GM21528 (cell line): ENCODE measurements around the gene PTPRN2.

Source experiments
- ATAC-seq: cut with Tn5 transposase; IDR thresholded peaks from one replicate; pipeline ENCODE4 v1.9.1; 2021; ENCODE audit warnings: mild to moderate bottlenecking, moderate library complexity; ENCODE audit not compliant: unreplicated experiment, low FRiP score

PTPRN2 gene

DNA sequence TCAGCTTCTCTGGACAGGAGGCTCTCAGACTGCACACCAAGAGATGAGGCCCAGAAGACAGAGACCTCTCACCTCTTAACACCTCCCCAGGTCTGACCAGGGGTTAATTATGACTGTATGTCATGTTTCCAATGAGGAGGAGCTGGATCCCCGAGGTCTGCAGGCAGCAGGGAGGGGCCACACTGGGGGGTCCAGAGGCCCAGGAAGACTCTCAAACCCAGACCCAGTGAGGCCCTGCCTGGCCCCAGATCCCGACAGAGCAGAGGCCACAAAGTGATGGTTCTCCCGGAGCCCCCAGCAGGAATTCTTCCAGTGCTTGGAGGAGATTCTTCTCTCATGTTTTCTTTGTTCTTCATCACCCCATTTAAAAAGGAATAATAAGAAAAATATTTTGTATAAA is 28.8 kb downstream of the PTPRN2 start:
- ATAC-seq: no peak

DNA sequence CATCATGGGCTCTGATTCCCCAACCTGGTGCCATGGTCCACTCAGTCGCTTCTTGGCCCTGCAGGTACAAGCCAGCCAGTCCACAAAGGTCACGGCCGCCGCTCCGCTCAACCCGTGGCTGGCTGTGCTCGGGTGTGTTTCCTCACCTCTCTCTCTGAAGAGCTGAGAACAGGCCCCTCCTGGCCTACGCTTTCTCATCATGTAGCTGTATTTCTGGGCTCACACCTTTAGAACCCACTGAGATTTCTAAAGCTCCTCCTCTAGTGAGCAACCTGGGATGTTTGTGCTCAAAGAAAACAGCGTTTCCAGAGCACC is 30.2 kb downstream of the PTPRN2 start:
- no peak for ATAC-seq

DNA sequence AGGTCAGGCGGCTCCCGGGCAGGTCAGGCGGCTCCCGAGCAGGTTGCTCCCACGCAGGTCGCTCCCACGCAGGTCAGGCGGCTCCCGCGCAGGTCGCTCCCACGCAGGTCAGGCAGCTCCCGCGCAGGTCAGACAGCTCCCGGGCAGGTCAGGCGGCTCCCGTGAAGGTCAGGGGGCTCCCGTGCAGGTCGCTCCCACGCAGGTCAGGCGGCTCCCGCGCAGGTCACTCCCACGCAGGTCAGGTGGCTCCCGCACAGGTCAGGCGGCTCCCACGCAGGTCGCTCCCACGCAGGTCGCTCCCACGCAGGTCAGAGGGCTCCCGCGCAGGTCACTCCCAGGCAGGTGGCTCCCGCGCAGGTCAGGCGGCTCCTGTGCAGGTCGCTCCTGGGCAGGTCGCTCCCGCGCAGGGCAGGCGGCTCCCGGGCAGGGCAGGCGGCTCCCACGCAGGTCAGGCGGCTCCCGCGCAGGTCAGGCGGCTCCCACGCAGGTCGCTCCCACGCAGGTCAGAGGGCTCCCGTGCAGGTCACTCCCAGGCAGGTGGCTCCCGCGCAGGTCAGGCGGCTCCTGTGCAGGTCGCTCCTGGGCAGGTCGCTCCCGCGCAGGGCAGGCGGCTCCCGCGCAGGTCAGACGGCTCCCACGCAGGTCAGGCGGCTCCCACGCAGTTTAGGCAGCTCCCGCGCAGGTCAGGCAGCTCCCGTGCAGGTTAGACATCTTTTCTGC is 30.7 kb downstream of the PTPRN2 start:
- ATAC-seq: no peak

- no peak for ATAC-seq
These were observed 32.5 kb downstream of the PTPRN2 start for GRCh38 chr7:158555034-158555520.

DNA sequence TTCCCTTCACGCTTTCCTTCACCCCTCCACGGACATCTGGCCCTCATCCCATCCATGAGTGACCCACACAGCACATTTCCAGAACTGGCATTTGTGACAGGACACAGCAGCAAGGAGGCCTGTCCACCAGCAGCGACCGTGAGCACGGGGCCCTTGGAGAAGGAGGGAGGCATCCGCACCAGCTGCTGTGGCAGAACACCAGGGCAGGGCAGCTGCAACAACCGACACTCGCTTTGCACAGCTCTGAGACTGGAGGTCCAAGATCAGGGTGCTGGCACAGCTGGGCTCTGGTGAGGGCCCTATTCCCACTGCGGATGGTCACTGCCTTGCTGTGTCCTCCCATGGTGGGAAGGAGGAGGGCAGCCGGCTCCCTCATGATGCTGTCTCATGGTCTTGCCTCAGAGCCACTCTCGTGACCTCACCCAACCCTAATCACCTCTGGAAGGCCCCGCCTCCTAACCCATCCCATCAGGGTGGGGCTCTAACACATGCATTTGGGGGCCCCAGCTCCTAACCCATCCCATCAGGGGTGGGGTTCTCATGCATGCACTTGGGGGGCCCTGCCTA is 36.7 kb downstream of the PTPRN2 start:
- ATAC-seq: no peak

GRCh38 chr7:158550394-158550700 is 37.3 kb downstream of the PTPRN2 start:
- no peak for ATAC-seq

- ATAC-seq: no peak
These were observed 37.8 kb downstream of the PTPRN2 start for GRCh38 chr7:158549616-158550393.

DNA sequence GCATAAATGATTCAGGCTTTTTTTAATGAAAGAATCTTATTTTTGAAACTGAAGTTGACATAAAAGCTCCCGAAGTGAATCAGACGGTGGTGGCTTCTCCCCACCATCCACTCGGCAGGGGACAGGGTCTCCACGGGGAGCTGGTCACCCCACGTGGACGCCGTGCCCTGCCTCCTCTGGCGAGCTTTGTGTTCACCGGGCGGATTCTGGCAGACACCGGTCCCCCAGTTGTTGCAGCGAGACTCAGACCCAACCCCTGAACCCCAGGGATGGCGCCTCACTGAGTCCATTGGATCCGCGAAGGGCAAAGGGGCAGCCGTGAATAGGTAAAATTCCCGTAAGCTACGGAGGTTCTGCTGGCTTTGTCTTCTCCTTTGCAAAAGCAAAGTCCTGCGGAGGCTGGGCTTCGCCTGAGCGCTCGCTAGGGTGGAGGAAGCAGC is 38.4 kb downstream of the PTPRN2 start:
- no peak for ATAC-seq

DNA sequence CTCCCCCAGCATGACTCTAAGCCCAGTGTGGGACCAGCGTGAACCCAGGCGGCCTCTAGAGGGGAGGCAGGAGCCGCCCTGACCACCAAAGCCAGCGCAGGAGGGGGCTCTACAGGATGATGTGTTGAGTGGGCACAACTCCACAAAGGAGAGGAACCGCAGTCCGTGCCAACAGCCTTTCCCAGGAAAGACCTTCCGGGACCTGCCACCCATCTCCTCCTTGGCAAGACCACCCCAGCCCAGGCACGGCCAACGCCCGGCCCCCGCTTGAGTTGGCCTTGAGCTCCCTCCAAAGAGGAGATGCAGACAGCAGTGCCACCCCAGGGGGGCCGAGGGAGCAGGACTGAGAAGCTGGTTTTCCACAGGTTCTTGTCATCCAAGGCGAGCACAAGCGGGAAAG is 38.9 kb downstream of the PTPRN2 start:
- ATAC-seq: no peak

DNA sequence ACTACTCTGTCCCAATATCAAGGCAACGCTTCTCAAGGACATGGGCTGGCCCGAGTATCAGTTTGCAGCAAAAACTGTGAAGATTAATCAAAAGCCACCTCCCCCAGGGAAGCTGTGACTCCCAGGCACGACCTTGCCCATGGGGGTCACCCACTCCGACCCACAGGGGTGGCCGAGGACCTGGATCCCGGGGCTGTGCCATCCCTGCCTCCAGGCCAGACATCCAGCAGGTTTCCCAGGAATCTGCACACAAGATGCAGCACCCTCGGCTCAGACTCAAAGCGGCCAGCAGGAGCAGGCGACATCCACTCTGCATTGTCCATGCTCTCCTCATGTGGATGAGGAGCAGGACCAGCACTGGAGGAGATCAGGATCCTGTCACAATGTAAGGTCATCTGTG is 39.8 kb downstream of the PTPRN2 start:
- ATAC-seq: no peak

GRCh38 chr7:158546626-158547025 is 41.0 kb downstream of the PTPRN2 start:
- ATAC-seq: no peak

GRCh38 chr7:158546214-158546613 is 41.4 kb downstream of the PTPRN2 start:
- no peak for ATAC-seq

DNA sequence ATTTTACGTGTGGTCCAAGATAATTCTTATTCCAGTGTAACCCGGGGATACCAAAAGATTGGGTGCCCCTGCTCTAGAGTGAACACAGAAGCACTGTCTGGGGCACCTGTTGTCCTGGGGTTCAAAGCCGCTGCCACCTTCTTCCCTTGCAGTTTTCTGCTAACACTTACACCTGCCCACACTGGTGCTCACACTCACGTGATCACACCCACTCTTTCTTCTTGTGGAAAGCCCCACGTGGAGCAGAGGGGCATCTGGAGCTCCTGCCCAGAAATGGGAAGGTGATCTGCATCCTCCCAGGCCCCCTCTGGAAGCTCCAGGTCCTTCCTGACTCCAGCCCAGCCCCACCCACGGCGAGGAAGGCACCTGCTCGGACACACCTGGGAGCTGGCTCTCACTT is 42.9 kb downstream of the PTPRN2 start:
- no peak for ATAC-seq

DNA sequence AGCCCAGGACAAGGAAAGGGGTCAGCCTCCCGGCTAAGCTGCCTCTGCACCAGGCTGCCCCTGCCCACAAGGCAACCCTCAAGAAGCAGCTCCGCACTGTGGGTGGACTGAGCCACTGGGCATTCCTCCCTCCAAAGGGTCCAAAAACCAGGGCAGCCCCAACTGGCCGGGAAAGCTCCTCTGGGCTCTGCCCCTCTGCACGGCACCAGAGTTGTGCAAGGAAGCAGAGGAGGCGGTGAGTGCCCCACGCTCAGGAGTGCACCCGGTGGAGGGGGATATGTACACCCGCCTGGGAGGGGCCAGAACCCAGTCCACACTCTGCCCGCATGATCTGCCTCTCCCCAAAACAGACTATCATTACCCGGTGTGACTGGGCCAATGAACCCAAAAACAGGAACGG is 43.8 kb downstream of the PTPRN2 start:
- no peak for ATAC-seq

DNA sequence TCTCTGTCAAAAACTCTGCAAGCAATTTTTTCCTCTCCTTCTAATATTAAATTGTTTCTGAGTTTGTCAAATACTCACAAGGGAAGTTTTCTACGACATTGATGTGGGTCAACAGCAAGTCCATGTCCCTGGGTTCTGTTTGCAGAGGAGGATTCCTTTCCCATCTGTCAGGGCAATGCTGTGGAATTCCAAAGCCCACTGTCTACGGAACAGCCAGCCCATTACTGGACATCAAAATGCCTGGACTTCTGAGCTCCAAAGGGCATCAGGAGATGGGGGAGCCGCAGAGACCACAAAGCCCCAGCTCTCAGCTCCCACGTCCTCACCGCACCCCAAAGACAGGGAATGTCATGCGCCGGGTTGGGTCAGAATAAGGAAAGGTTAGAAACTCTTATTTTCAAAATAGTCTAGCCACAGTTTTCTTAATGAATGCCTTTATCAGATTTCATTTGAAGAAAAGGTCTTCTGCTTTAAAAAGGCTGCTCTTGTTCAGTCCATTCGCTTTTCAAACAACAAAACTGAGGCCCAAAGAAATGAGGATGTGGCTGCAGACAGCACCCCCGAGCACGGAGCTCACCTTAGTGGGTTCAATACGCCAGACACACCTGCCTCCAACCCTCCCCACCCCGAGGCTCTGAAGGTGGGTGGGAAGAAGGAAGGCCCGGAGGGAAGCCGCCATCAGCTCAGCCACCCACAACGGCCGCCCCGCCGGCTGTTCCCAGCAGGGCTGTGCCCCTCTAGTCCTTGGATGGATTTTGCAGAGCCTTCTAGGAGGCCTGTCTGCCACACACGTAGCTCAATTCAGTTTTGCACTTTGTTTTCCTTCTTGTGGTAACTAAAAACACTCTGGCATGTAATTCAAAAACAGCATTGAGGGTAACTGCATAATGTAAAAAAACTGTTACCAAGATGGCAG is 44.7 kb downstream of the PTPRN2 start:
- no peak for ATAC-seq

GRCh38 chr7:158541346-158542010 is 46.1 kb downstream of the PTPRN2 start:
- peak; percentile 71 for ATAC-seq

DNA sequence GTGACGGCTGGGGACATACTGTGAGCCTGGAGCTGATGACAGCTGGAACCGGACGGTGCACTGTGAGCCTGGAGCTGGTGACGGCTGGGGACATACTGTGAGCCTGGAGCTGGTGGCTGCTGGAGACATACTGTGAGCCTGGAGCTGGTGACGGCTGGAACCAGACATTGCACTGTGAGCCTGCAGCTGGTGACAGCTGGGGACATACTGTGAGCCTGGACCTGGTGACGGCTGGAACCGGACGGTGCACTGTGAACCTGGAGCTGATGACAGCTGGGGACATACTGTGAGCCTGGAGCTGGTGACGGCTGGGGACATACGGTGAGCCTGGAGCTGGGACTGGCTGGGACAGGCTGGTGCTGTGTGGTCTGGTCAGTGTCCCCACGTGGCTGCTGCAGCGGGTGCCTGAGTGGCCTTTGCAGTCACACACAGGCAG is 47.9 kb downstream of the PTPRN2 start:
- no peak for ATAC-seq

DNA sequence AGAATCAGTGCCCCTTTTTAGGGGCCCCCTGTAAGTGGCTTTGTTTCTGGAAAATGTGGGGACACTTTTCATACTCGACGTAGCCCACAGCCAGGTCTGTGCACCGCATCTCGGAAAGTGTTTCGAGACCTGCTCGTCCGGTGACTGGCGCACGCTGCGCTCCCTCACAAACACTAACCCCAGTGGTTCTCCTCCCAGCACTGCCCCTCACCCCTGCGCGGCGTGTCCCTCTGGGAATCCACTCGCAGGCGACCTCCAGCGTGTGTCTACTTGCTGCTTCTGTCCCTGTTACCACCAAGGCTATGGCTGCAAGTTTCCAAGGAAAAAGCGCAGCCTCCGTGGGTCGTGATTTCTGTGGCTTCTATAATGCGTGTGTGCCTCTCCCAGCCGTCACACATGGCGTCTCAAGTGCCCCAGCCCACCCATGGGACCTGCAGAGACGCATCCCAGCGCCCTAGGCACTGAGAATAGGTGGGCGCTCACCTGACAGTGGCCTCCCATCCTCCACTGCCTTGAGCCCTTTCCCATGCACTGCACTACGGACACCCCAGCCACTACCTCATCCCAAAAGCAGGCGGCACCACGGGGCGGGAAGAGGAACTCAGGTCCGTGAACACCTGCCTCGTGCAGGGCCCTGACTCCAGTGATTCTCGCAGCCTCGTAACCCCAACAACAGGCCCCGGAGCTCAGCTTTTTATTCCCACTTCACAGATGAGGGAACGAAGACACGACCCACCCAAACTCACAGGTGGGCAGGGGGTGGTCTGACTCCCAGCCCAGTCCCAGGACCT is 49.3 kb downstream of the PTPRN2 start:
- no peak for ATAC-seq

DNA sequence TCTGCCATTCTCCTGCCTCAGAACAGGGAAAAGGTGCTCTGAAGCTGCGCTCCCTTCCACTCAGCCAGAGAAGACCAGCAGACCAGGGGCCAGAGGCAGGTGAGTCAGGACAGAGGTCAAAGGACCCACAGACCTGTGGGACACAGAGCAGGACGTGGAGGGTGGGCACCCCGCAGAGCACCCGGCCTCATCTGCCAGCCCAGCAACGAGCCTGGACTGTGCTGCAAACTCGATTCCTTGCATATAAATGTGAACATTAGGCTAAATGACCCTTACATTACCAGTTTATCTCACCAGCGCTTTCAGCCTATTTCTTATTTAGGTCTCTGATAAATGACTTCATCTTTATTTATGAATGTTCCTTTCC is 50.1 kb downstream of the PTPRN2 start:
- no peak for ATAC-seq
